GM21576 (cell line): ENCODE measurements around the gene KLK8.
"Not testable (repeated sequence)": the region's sequence is repeated elsewhere in the genome, so short reads cannot be mapped to it uniquely, and the experiment has no call there.

ENCODE experiments used
- ATAC-seq: cut with Tn5 transposase; IDR thresholded peaks from one replicate; pipeline ENCODE4 v1.9.1; 2021; ENCODE audit warnings: mild to moderate bottlenecking, moderate library complexity; ENCODE audit not compliant: unreplicated experiment

The KLK8 gene

DNA sequence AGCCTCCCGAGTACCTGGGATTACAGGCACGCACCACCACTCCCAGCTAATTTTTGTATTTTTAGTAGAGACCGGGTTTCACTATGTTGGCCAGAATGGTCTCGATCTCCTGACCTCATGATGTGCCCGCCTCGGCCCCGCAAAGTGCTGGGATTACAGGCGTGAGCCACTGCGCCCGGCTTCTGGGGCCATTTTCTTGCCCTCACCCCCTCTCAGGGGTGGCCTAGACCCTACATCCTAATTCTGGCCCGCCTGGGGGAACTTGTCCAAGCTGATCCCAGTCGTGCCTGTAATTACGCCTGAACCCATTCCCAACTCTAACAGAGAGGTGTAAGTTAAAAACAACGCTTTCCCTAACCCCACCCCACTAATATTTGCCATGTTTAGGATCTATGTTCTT lies 17.0 kb downstream of the KLK8 start:
- not testable (repeated sequence) for ATAC-seq

GRCh38 chr19:50983625-50984292 lies 17.6 kb downstream of the KLK8 start, which contains the start of gene KLK7:
TSS of gene KLK7 (minus strand) at chr19:50983917. CDS start at chr19:50982399, 1,518 bp downstream.
- ATAC-seq: no peak

DNA sequence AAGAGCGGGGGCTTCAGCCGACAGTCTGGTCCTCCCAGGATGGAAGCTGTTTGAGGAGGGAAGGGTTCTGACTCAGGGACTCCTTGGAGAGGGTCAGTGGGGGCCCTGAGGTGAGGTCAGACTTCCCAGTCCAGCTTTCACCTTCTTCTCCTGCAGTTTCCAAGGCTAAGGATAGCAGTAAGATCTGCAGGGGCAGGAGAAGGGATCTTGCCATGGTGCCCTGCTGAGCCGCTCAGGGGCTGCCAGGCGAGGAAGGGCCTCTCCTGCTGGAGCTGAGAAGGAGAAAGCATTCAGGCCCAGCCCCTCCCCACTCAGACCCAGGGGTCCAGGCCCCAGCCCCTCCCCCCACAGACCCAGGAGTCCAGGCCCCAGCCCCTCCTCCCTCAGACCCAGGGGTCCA lies 19.2 kb downstream of the KLK8 start:
- ATAC-seq: no peak

- ATAC-seq: no peak
Measured at GRCh38 chr19:50981587-50982146, 19.7 kb downstream of the KLK8 start.

DNA sequence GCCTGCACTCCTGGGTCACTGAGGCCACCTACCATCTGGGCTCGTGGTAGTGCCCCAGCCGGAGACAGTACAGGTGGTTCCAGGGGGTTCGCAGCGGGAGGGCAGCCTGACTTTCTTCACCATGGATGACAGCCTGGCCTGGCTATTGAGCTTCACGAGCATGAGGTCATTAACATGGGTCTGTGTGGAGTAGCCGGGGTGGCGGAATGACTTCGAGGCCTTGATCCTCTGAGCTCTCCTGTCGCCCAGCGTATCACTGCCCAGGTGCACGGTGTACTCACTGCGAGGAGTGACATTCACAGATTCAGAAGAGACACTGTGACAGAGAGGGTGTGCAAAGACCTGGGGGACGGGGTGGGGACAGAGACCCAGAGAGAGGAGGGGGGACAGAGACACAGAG lies 21.2 kb downstream of the KLK8 start:
- ATAC-seq: no peak

DNA sequence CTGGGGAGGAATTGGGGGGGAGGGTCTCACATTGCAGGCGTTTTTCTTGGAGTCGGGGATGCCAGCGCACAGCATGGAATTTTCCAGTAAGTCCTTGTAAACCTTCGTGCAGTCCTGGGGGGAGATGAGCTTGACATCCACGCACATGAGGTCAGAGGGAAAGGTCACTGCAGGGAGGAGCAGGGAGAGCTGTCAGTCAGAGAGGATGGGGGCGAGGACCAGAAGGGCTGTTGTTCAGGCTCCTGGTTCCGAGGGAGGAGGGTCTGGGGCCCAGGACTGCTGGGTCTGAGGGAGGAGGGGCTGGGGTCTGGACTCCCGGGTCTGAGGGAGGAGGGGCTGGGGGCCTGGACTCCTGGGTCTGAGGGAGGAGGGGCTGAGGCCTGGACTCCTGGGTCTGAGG lies 21.6 kb downstream of the KLK8 start:
- no peak for ATAC-seq

DNA sequence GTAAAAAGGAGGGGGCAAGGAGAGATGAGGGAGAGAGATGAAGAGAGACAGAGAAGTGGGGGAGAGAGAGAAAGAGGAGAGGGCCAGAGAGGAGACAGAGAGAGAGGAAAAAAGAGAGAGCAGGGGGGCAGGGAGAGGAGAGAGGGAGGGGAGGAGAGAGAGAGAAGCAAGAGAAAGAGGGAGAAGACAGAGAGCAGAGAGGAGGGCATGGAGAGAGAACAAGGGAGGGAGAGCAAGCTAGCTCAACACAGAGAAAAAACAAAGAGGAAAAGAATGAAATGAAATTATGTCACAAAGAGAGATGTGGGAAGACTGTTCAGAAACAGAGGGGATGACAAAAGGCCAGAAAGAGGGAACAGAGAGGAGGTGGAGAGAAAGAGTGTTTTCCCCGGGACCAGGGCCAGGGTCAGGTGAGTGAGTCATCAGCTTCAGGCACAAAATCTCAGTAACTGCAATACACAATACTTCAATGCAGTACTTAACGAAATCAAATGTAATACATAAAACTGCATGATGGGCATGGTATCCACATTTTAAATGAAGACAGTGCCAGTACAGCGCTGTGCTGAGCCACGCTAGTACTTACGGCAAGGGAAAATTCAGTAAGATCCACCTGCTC lies 22.5 kb downstream of the KLK8 start:
- no peak for ATAC-seq

DNA sequence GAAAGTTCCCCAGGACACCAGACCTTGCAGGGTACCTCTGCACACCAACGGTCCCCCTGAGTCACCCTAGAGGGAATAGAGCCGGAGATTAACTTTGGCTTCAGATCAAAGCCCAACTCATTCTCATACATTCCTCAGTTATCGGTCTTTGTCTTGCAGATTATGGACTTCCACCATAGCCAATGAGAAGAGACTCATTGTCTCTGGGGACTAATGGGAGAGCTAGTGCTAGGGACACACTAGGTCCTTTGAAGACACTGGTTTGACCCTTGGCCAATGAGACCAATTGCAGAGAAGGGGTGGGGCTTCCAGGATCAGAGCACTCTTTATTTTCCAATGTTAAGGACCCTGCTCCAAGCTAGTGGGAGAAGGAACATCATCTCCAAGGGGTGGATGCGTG lies 23.8 kb downstream of the KLK8 start:
- ATAC-seq: no peak

DNA sequence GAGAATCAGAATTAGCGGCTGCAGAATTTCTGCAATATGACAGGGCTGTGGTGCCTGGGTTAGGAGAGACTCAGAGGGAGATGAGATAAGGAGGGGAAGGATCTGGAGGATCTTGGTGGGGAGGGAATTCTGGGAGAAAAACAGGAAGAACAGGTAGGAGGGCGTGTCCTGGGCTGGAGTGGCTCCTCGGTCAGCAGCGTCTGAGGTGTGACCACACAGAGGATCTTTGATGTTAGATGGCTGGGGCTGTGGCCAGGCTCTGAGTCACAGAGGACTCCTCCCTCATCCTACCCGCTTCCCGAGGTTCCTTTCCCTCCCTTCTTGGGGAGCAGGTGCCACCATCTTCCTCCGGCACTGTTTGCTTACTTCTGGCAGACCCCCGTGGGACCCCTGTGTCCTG lies 25.6 kb downstream of the KLK8 start:
- no peak for ATAC-seq

DNA sequence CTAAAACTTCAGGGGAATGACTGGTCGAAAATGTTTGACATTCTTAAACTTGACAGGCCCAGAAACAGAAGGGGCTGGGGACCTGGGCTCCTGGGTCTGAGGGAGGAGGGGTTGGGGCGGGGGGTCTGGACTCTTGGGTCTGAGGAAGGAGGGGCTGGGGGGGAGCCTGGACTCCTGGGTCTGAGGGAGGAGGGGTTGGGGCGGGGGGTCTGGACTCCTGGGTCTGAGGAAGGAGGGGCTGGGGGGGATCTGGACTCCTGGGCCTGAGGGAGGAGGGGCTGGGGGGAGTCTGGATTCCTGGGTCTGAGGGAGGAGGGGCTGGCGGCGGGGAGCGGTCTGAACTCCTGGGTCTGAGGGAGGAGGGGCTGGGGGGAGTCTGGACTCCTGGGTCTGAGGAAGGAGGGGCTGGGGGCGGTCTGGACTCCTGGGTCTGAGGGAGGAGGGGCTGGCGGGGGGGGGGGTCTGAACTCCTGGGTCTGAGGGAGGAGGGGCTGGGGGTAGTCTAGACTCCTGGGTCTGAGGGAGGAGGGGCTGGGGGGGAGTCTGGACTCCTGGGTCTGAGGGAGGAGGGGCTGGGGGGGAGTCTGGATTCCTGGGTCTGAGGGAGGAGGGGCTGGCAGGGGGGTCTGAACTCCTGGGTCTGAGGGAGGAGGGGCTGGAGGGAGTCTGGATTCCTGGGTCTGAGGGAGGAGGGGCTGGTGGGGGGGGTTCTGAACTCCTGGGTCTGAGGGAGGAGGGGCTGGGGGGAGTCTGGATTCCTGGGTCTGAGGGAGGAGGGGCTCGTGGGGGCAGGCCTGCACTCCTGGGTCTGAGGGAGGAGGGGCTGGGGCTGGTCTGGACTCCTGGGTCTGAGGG lies 26.5 kb downstream of the KLK8 start:
- no peak for ATAC-seq

GRCh38 chr19:50972795-50973376 lies 28.5 kb downstream of the KLK8 start:
- ATAC-seq: no peak

DNA sequence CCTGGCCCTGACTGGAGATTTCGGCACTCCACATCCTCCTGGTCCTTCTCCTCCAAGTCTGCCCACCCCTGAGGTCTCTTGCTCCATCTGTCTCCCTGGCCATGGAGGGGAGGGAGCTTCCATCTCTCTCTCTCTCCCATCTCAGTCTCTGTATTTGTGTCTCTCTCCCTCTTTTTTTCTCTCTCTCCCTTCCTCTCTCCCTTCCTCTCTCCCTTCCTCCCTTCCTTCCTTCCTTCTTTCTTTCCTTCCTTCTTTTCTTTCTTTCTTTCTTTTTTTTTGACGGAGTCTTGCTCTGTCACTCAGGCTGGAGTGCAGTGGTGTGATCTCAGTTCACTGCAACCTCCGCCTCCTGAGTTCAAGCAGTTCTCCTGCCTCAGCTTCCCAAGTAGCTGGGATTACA lies 31.6 kb downstream of the KLK8 start:
- not testable (repeated sequence) for ATAC-seq

GRCh38 chr19:50969413-50969760 lies 32.0 kb downstream of the KLK8 start, which contains the start of gene KLK6:
TSS of gene KLK6 (minus strand) at chr19:50969591. CDS start at chr19:50968104, 1,487 bp downstream.
- ATAC-seq: no peak

- ATAC-seq: no peak
Measured at GRCh38 chr19:50968716-50969412, 32.5 kb downstream of the KLK8 start.

GRCh38 chr19:50967929-50968715 lies 33.3 kb downstream of the KLK8 start:
- no peak for ATAC-seq

- no peak for ATAC-seq
Measured at GRCh38 chr19:50964266-50964665, 37.1 kb downstream of the KLK8 start.

DNA sequence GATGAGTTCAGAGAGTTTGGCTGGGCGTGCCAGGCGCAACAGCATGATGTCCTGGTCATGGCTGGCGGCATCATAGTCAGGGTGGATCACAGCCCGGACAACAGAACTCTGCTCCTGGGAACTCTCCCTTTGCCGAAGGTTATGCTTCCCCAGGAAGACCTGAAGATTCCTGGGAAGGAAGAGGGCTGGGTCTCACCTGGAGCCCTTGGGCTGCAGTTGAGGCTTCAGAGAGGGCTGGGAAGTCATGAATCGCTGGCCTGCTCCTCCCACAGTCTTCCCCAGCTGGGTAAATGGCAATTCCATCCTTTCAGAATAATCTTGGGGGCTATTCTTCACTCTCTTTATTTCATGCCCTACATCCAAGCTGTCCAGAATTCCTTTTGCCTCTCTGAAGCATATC lies 38.0 kb downstream of the KLK8 start:
- no peak for ATAC-seq

DNA sequence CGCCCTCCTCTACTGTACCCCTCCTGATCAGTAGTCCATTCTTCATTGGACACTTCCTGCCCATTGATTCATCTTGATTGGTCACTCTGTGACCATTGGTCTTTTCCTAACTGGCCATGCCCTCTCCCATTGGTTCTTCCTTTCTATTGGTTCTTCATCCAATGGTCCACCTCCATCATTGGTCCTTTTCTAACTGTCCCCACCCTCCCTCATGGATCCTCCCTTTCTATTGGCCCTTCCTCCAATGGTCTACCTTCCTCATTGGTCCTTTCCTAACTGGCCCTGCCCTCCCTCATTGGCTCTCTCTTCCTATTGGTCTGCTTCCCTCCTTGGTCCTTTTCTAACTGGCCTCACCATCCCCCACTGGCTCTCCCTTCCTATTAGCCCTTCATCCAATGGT lies 39.2 kb downstream of the KLK8 start:
- ATAC-seq: no peak

DNA sequence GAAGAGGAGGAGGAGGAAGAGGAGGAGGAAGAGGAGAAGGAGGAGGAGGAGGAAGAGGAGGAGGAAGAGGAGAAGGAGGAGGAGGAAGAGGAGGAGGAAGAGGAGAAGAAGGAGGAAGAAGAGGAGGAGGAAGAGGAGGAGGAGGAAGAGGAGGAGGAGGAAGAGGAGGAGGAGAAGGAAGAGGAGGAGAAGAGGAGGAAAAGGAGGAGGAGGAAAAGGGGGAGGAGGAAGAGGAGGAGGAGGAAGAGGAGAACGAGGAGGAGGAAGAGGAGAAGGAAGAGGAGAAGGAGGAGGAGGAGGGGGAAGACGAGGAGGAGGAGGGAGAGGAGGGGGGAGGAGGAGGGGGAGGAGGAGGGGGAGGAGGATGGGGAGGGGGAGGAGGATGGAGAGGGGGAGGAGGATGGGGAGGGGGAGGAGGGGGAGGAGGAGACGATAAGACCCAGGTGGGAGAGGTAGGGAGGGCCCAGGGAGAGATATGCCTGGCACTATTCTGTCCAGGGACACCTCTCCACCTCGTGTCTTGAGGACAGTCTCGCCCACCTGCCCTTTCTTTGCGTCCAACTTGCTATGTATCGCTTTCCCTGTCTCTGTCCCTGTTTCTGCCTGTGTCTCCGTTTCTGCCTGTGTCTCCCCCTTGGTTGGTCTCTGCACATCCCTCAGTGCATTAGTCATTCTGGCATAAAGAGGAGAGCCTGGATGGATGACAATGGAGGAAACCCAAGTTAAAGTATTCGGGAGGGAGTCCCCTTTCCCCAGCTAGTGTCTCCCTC lies 41.5 kb downstream of the KLK8 start:
- no peak for ATAC-seq
